Right cardiac atrium (tissue), 5 donors: ENCODE data around the gene KLRF1. TPM values are rescaled to one million over a fixed set of nuclear protein-coding genes. Genes with fewer than 3 reads are reported as not detected.

Experiments used
- ATAC-seq, 2 donors: fragments of 200-7000 bp; cut with Tn5 transposase; one replicate each; pipeline versions ENCODE4 v1.8.0 to v1.9.1; 2020; ENCODE audit warnings: moderate library complexity in 2 of 2, mild to moderate bottlenecking in 1 of 2
- DNase-seq, 3 donors: peaks; one replicate each; pipeline ENCODE4 v3.0.0-alpha.2; 2020
- H3K27ac ChIP-seq: one replicate; pipeline ENCODE4 v1.5.1; 2013; ENCODE audit warnings: mild to moderate bottlenecking, low read length, control low read depth, moderate library complexity
- H3K27me3 ChIP-seq: one replicate; pipeline ENCODE4 v1.6.1; 2013; ENCODE audit not compliant: control insufficient read depth, insufficient read depth
- H3K4me1 ChIP-seq: one replicate; pipeline ENCODE4 v1.6.1; 2013; ENCODE audit warnings: low read length; ENCODE audit not compliant: control insufficient read depth, insufficient read depth
- H3K4me3 ChIP-seq: one replicate; pipeline ENCODE4 v1.5.1; 2013; ENCODE audit warnings: low read length, control low read depth
- H3K9me3 ChIP-seq: one replicate; pipeline ENCODE4 v1.6.1; 2013; ENCODE audit warnings: low read length; ENCODE audit not compliant: control insufficient read depth
- WGBS: extraction: QIAGEN DNeasy Blood & Tissue Kit; methylation state at CpG from one replicate; pipeline ENCODE4 v1.1.7; 2013; 5-methylcytosine and 5-hydroxymethylcytosine counted together
- intact Hi-C, 4 donors: fragments of 100-400 bp; cut with DNase I; formaldehyde crosslinking; loops; one replicate each; pipeline versions ENCODE4 v1.11.0 to v1.14.0; 2022 to 2023
- long read RNA-seq, 4 donors: library from polyadenylated mRNA; unstranded; transcript quantifications; one replicate each; pipeline ENCODE4 v2.0.0, GENCODE V29; 2020 to 2021
- polyA plus RNA-seq: library from polyadenylated mRNA; stranded (reverse); fragments of 200-250 nt; gene quantifications from one replicate; pipeline ENCODE4 v1.2.3, GENCODE V29; 2013
- total RNA-seq, 4 donors: library from RNA; stranded (reverse); fragmentation: NEBNext Ultra II Directional; extraction: Animal tissue kit (Norgen Biotek cat#: 25700); gene quantifications; one replicate each; pipeline ENCODE4 v1.2.1, GENCODE V29; 2021
- donor health status: healthy with polysubstance abuse.
- donor health status: DM: no; HTN: yes; CAD: no.
- donor health status: DM: no; HTN: no; CAD: no.
- donor health status: DM: no; HTN: yes; CAD: no; lungs with severe emphysema.
- donor health status: DM: yes; HTN: yes; CAD: no.

KLRF1 gene, protein sequence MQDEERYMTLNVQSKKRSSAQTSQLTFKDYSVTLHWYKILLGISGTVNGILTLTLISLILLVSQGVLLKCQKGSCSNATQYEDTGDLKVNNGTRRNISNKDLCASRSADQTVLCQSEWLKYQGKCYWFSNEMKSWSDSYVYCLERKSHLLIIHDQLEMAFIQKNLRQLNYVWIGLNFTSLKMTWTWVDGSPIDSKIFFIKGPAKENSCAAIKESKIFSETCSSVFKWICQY
- 1 to 10 TPM in 1 of 4 donors, under 1 TPM in 3; 0.28 to 1.6 (median 0.62) TPM for total RNA-seq
- polyA plus RNA-seq, result 0.32 TPM
- long read RNA-seq, donor 1, partial matches to known transcripts, result 0 of 1 reads
- long read RNA-seq, donor 1, other reads (novel, unspliced or antisense), result 1 of 1 reads
- long read RNA-seq, donor 2, result 0 reads
- long read RNA-seq, donor 3, partial matches to known transcripts, result 0 of 1 reads
- long read RNA-seq, donor 3, other reads (novel, unspliced or antisense), result 1 of 1 reads
- long read RNA-seq, donor 4, result 0 reads

DNA sequence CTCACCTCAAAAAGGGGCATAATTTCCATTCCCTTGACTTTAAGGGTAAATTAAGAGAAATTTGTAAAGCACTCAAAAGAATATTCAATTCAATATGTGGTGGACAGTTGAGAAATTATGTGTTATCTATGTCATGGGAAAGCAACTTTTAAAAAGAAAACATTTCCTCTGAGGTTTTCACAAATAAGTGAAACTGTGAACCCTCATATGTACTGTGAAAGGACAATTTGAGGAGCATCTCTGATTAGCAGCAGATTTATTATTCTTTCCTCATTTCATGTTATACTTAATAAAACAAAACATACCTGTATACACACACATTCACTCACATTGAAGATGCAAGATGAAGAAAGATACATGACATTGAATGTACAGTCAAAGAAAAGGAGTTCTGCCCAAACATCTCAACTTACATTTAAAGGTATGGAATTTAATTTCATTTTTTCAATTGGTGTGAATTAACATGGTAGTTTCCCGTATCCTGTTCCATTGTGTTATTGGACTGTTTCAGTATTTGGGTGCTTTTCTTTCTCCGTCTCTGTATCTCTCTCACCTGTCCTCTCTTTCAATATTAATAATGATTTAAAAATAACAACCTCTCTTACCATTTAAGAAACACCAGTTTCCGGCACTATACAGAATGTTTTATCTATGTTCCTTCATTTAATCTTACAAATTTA, at the start of gene KLRF1:
TSS of gene KLRF1 (plus strand) at position 273 of the 680 bp plus-strand sequence. CDS start at position 337, 64 bp downstream.
- no peak for ATAC-seq
- Histone ChIP-seq H3K4me1 (no peaks in the 10 kb centered on the region), H3K27me3 (no peaks in the 10 kb centered on the region), H3K4me3 (no peak within 1 kb of the TSS), H3K27ac (no peak within 1 kb of the TSS), H3K9me3 (no peaks in the 10 kb centered on the region)
- 88% methylated on average over 3 of the region's 3 CpGs for WGBS
- intact Hi-C loops, result no loop called here
- DNase-seq, result no peak

GRCh38 chr12:9779209-9779608, 48.1 kb upstream of the KLRF1 start:
- no peak for DNase-seq
- Histone ChIP-seq H3K27me3 (no peaks in the 10 kb centered on the region), H3K4me3 (no peak overlapping the region), H3K27ac (no peak overlapping the region), H3K9me3 (no peaks in the 10 kb centered on the region), H3K4me1 (no peaks in the 10 kb centered on the region)
- ATAC-seq, result no peak
- 77% methylated on average over 4 of the region's 4 CpGs for WGBS
- intact Hi-C loops, result no loop called here

DNA sequence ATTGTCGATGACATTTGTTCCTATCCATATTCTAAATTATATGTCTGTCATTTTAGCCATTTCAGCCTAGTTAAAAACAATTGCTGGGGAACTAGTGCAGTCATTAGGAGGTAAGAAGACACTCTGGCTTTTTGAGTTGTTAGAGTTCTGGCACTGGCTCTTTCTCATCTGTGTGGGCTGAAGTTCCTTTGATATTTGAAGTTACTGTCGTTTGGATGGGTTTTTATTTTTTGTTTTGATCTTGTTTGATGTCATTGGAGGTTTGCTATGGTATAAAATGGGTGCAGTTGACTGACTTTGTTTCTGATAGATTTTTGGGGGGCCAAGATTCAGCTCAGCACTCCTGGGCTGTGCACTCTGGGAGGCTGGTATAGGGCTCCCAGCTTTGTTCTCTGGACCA, 45.9 kb upstream of the KLRF1 start:
- no peak for DNase-seq
- ATAC-seq, result no peak
- no peaks in the 10 kb centered on the region for H3K4me1 ChIP-seq
- H3K27me3 ChIP-seq, result no peaks in the 10 kb centered on the region
- H3K9me3 ChIP-seq, result no peaks in the 10 kb centered on the region
- H3K27ac ChIP-seq, result no peak overlapping the region
- intact Hi-C loops, result no loop called here
- 87% methylated on average over 2 of the region's 2 CpGs for WGBS
- no peak overlapping the region for H3K4me3 ChIP-seq

GRCh38 chr12:9782547-9783382, 44.5 kb upstream of the KLRF1 start:
- intact Hi-C loops, result no loop called here
- Histone ChIP-seq H3K4me3 (no peak overlapping the region), H3K9me3 (no peaks in the 10 kb centered on the region), H3K4me1 (no peaks in the 10 kb centered on the region), H3K27me3 (no peaks in the 10 kb centered on the region), H3K27ac (no peak overlapping the region)
- ATAC-seq (no peak), DNase-seq (no peak)
- WGBS, result 73% methylated on average over 7 of the region's 7 CpGs

DNA sequence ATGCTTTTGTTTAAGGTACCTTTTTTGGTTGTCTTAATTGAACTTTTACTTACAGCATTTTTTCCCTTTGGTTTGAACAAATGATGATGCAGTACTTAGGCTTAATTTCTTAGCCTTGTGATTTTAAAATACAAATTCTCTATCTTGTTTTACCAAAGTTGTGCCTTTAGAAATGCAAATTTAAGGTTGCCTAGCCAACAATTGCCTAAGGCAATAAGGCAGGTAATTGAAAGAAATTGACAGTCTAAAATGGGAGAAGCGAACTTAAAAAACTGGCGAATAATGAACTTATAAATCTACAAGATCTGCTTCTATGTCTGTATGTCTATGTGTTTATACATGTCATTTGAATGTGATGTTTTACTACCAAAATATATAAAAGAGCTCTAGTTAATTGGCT, 43.0 kb upstream of the KLRF1 start:
- intact Hi-C loops, result no loop called here
- ATAC-seq (no peak), DNase-seq (no peak)
- 93% methylated on average over 2 of the region's 2 CpGs for WGBS
- no peaks in the 10 kb centered on the region for H3K4me1 ChIP-seq
- no peak overlapping the region for H3K4me3 ChIP-seq
- H3K27ac ChIP-seq, result no peak overlapping the region
- H3K27me3 ChIP-seq, result no peaks in the 10 kb centered on the region
- no peaks in the 10 kb centered on the region for H3K9me3 ChIP-seq

- WGBS, result 55% methylated on average over 3 of the region's 3 CpGs
- intact Hi-C loops, result no loop called here
- Histone ChIP-seq H3K27me3 (no peaks in the 10 kb centered on the region), H3K27ac (no peak overlapping the region), H3K4me1 (no peaks in the 10 kb centered on the region), H3K4me3 (no peak overlapping the region), H3K9me3 (no peaks in the 10 kb centered on the region)
- DNase-seq, result no peak
- ATAC-seq, result no peak
Observed at GRCh38 chr12:9784816-9785215, 42.5 kb upstream of the KLRF1 start.

- intact Hi-C loops, result no loop called here
- ATAC-seq (no peak), DNase-seq (no peak)
- H3K4me1 ChIP-seq, result no peaks in the 10 kb centered on the region
- no peak overlapping the region for H3K4me3 ChIP-seq
- no peak overlapping the region for H3K27ac ChIP-seq
- H3K27me3 ChIP-seq, result no peaks in the 10 kb centered on the region
- 72% methylated on average over 6 of the region's 6 CpGs for WGBS
- no peaks in the 10 kb centered on the region for H3K9me3 ChIP-seq
Observed at GRCh38 chr12:9786726-9787717, 40.3 kb upstream of the KLRF1 start.

DNA sequence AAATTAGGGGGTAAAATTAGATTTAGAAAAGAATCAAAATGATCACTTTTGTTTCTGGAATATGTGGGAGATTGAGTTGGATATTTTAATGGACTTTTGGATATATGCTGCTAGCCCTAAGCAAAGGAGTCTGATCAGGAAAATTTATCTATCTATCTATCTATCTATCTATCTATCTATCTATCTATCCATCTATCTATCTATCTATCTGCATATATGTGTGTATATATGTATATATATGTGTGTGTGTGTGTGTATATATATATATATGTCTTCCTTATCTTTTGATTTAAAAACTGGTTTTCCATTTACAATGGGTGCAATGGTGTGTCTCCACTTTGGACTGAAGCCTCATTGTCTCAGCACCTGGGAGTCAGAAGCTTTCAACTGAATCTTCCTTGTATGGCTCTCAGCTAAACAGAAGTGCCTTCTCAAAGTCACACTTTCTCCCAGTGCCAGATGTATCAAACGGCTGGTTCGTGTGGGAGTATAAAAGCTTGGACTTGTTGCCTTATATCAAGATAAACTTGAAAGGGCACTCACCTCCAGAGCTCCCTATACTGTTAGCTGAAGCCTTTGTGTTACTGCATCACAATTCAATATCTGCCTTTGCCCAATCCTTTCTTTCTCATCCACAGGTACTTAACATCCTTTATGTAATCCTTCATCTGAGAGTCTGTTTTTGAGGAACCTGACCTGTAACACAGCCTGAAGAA, 34.9 kb upstream of the KLRF1 start:
- peaks cover 4% of the 10 kb centered on the region for H3K27me3 ChIP-seq
- no peaks in the 10 kb centered on the region for H3K4me1 ChIP-seq
- 28% methylated on average over 2 of the region's 2 CpGs for WGBS
- no peak for ATAC-seq
- no peaks in the 10 kb centered on the region for H3K9me3 ChIP-seq
- H3K27ac ChIP-seq, result no peak overlapping the region
- intact Hi-C loops, result loop anchor here in 1 of 4 donors (5.0 kb wide), 1 partner anchor 35 kb away; no protein-coding TSS in a partner anchor
- DNase-seq, result no peak
- no peak overlapping the region for H3K4me3 ChIP-seq

DNA sequence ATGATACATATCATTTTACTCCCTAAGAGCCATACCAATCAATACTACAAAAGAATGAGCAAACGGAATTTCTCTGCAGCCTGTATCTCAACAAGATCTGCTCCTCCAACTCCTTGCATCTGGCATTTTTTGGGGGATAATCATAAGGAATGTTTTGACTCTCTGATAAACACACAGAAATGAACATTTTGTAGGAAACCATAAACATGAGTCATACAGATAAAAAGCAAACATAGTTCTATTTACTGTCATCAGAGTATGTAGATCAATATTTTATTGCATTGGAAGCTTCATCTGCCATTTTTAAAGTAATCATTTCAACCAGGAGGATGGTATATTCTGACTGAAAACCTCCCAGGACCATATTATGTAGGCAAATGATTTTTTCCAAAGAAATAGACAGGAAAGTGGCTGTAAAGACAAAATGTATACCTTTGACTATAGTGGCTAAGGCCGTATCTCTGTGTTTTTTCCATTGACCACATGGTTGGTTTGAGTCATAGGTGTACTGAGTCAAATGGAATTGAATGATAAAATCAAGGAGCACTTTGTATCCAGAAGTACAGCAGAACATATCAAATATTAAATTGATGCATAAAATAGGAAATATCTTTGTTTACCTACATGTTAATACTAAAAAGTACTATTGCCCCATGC, 34.2 kb upstream of the KLRF1 start:
- ATAC-seq (no peak), DNase-seq (no peak)
- H3K9me3 ChIP-seq, result no peaks in the 10 kb centered on the region
- H3K27ac ChIP-seq, result no peak overlapping the region
- H3K4me1 ChIP-seq, result no peaks in the 10 kb centered on the region
- 84% methylated on average over 2 of the region's 2 CpGs for WGBS
- intact Hi-C loops, result loop anchor here in 1 of 4 donors (5.0 kb wide), 1 partner anchor 36 kb away; no protein-coding TSS in a partner anchor
- no peak overlapping the region for H3K4me3 ChIP-seq
- peaks cover 4% of the 10 kb centered on the region for H3K27me3 ChIP-seq
